Kidney (tissue), 14 donors: ENCODE results near the gene UBAP1L. TPM values are rescaled to one million over a fixed set of nuclear protein-coding genes. Genes with fewer than 3 reads are reported as not detected.
"Not testable (repeated sequence)": the region's sequence is repeated elsewhere in the genome, so short reads cannot be mapped to it uniquely, and the experiment has no call there.

Source experiments
- DNase-seq, 5 donors: peaks; one replicate each; pipeline ENCODE4 v3.0.0-alpha.2; 2013 to 2020
- FAIRE-seq: peaks from 2 replicates; lab custom pipeline; 2012; peaks lifted over from hg19 to GRCh38; lab: Jason Lieb, UNC
- H3K27ac ChIP-seq, 2 donors: one replicate each; pipeline ENCODE4 v1.7.0; 2013; ENCODE audit warnings: low read depth in 2 of 2, low read length in 2 of 2, inconsistent platforms in 1 of 2
- H3K27me3 ChIP-seq: one replicate; pipeline ENCODE4 v1.7.1; 2013; ENCODE audit warnings: low read length, inconsistent platforms; ENCODE audit not compliant: control insufficient read depth, insufficient read depth
- H3K36me3 ChIP-seq, 3 donors: one replicate each; pipeline versions ENCODE4 v1.7.0 to v1.7.1; 2013; ENCODE audit warnings: low read length in 3 of 3, control low read depth in 1 of 3, inconsistent platforms in 1 of 3; ENCODE audit not compliant: insufficient read depth in 3 of 3, control insufficient read depth in 2 of 3
- H3K4me1 ChIP-seq, 3 donors: one replicate each; pipeline versions ENCODE4 v1.7.0 to v1.7.1; 2013; ENCODE audit warnings: low read length in 3 of 3, inconsistent platforms in 1 of 3, low read depth in 1 of 3; ENCODE audit not compliant: control insufficient read depth in 2 of 3, insufficient read depth in 2 of 3
- H3K4me3 ChIP-seq, 3 donors: one replicate each; pipeline versions ENCODE4 v1.7.0 to v1.8.1; 2013; ENCODE audit warnings: low read length in 3 of 3, control low read depth in 1 of 3, inconsistent platforms in 1 of 3
- H3K9ac ChIP-seq, 3 donors: one replicate each; pipeline versions ENCODE4 v1.7.0 to v1.7.1; 2013; ENCODE audit warnings: low read length in 3 of 3, control low read depth in 1 of 3, inconsistent platforms in 1 of 3
- H3K9me3 ChIP-seq, 3 donors: one replicate each; pipeline versions ENCODE4 v1.7.0 to v1.7.1; 2013; ENCODE audit warnings: low read length in 3 of 3, control low read depth in 1 of 3, inconsistent platforms in 1 of 3; ENCODE audit not compliant: control insufficient read depth in 2 of 3, insufficient read depth in 1 of 3
- CTCF ChIP-seq: IDR thresholded peaks from 3 replicates; pipeline ENCODE4 v1.5.1; 2012; ENCODE audit warnings: mild to moderate bottlenecking, moderate library complexity, borderline replicate concordance; ENCODE audit not compliant: insufficient read depth; ENCODE audit errors: extremely low read depth
- intact Hi-C: fragments of 100-400 bp; cut with DNase I; formaldehyde crosslinking; loops from one replicate; pipeline ENCODE4 v1.11.1; 2022
- polyA plus RNA-seq: library from polyadenylated mRNA; stranded (reverse); fragments of 350-450 nt; fragmentation: Illumina TruSeq; extraction: RNeasy Lipid Tissue Mini Kit (QIAGEN cat#74804); gene quantifications from one replicate; pipeline ENCODE4 v1.2.3, GENCODE V29; 2014; ENCODE audit warnings: low read depth, low replicate concordance; ENCODE audit not compliant: insufficient read depth
- total RNA-seq: library from RNA; stranded (reverse); fragmentation: NEBNext Ultra II Directional; extraction: Animal tissue kit (Norgen Biotek cat#: 25700); gene quantifications from one replicate; pipeline ENCODE4 v1.2.1, GENCODE V29; 2021
- donor health status: control.
- donor health status: control.
- donor health status: control.
- donor health status: control.
- donor health status: control.
- donor health status: DM: yes; HTN: yes; CAD: no.
- donor health status: Normal renal cell carcinoma (clear cell type).

Gene UBAP1L
- total and polyA plus RNA-seq, 2 donors from 2014 or later, result 2.1 to 5.4 TPM

- no peak for FAIRE-seq
- no peak overlapping the region for H3K27ac ChIP-seq
- no peaks in the 10 kb centered on the region for H3K9me3 ChIP-seq
- no peak overlapping the region for H3K4me3 ChIP-seq
- H3K36me3 ChIP-seq, result peaks cover 2 to 21% (median 14%) of the 10 kb centered on the region in 3 donors
- H3K4me1 ChIP-seq, result peaks cover 0 to 4% (median 0%) of the 10 kb centered on the region in 3 donors
- no peak overlapping the region for H3K9ac ChIP-seq
- DNase-seq, result no peak
- H3K27me3 ChIP-seq, result no peaks in the 10 kb centered on the region
- TF ChIP-seq CTCF, result no peak
- intact Hi-C loops, result no loop called here
Observed at GRCh38 chr15:65100442-65100841, 14.6 kb downstream of the UBAP1L start.

- H3K4me3 ChIP-seq, H3K4me1 ChIP-seq, FAIRE-seq, H3K9me3 ChIP-seq, intact Hi-C loops, H3K27ac ChIP-seq, H3K27me3 ChIP-seq, DNase-seq, H3K9ac ChIP-seq: not testable (repeated sequence)
- H3K36me3 ChIP-seq, result peaks cover 2 to 21% (median 12%) of the 10 kb centered on the region in 3 donors
Observed at GRCh38 chr15:65099801-65100200, 15.2 kb downstream of the UBAP1L start.

GRCh38 chr15:65099336-65099735 is 15.7 kb downstream of the UBAP1L start:
- Histone ChIP-seq H3K9me3 (no peaks in the 10 kb centered on the region), H3K9ac (no peak overlapping the region), H3K4me3 (no peak overlapping the region), H3K36me3 (peaks cover 2 to 21% (median 12%) of the 10 kb centered on the region in 3 donors), H3K27ac (no peak overlapping the region), H3K27me3 (no peaks in the 10 kb centered on the region), H3K4me1 (peaks cover 0 to 11% (median 3%) of the 10 kb centered on the region in 3 donors)
- no peak for FAIRE-seq
- intact Hi-C loops, result no loop called here
- DNase-seq, result no peak
- no peak for TF ChIP-seq CTCF

GRCh38 chr15:65097651-65098263 is 17.2 kb downstream of the UBAP1L start:
- intact Hi-C loops, result no loop called here
- no peak for FAIRE-seq

More at GRCh38 chr15:65097651-65098263, 17.2 kb downstream of the UBAP1L start:
- Histone ChIP-seq H3K4me3 (no peak overlapping the region), H3K9ac (no peak overlapping the region), H3K36me3 (peaks cover 2 to 21% (median 12%) of the 10 kb centered on the region in 3 donors), H3K4me1 (peaks cover 0 to 11% (median 3%) of the 10 kb centered on the region in 3 donors), H3K9me3 (no peaks in the 10 kb centered on the region), H3K27ac (no peak overlapping the region), H3K27me3 (no peaks in the 10 kb centered on the region)
- DNase-seq, result no peak
- no peak for TF ChIP-seq CTCF
